PC-9 (cell line): ENCODE measurements around the gene TMEM59L. TPM values are rescaled to one million over a fixed set of nuclear protein-coding genes. Genes with fewer than 3 reads are reported as not detected.

Experiments
- Bru-seq: library from RNA; stranded (reverse); fragments of 400-500 nt; gene quantifications from one replicate; lab custom pipeline; 2021; lab: Mats Ljungman, UMichigan
- BruChase-seq, 2 experiments: library from RNA; stranded (reverse); fragments of 400-500 nt; gene quantifications; one replicate each; lab custom pipeline; 2021; lab: Mats Ljungman, UMichigan
- BruUV-seq: library from RNA; stranded (reverse); fragments of 400-500 nt; replicated peaks from 2 replicates; lab custom pipeline; 2021; lab: Mats Ljungman, UMichigan
- CTCF ChIA-PET: fragments of 300-600 bp; sonication (Branson Sonifier 250); formaldehyde crosslinking; loops from one replicate; lab custom pipeline; 2022; ENCODE audit warnings: antibody characterized with exemption; lab: Charles Lee
- POLR2A ChIA-PET: fragments of 300-600 bp; sonication (Branson Sonifier 250); formaldehyde crosslinking; loops from one replicate; lab custom pipeline; 2022; ENCODE audit warnings: antibody characterized with exemption; ENCODE audit not compliant: unreplicated experiment; lab: Charles Lee
- DNase-seq, 2 experiments: peaks; one replicate each; pipeline versions ENCODE4 v3.0.0 to v3.0.0-alpha.2; 2015 to 2022; ENCODE audit warnings: mixed read lengths in 1 of 2
- H2AFZ ChIP-seq: fragments of 200-600 bp; sonication (generic); 2 replicates; pipeline ENCODE4 v1.8.1; 2017; ENCODE audit warnings: antibody characterized with exemption
- H3F3A ChIP-seq: fragments of 200-600 bp; sonication (generic); 2 replicates; pipeline ENCODE4 v1.8.1; 2017; ENCODE audit warnings: antibody characterized with exemption, mild to moderate bottlenecking, low read depth; ENCODE audit not compliant: insufficient read depth
- H3K27ac ChIP-seq: fragments of 200-600 bp; sonication (generic); 2 replicates; pipeline ENCODE4 v1.6.1; 2016; ENCODE audit warnings: mixed run types
- H3K27me3 ChIP-seq: fragments of 200-600 bp; sonication (generic); 2 replicates; pipeline ENCODE4 v1.6.1; 2016; ENCODE audit warnings: low read depth, mixed run types; ENCODE audit not compliant: insufficient read depth
- H3K36me3 ChIP-seq: fragments of 200-600 bp; sonication (generic); 2 replicates; pipeline ENCODE4 v1.6.1; 2016; ENCODE audit warnings: low read depth, mixed run types
- H3K4me1 ChIP-seq: fragments of 200-600 bp; sonication (generic); replicated peaks from 2 replicates; pipeline ENCODE4 v1.6.1; 2016; ENCODE audit warnings: mixed run types; ENCODE audit not compliant: insufficient read depth
- H3K4me2 ChIP-seq: fragments of 200-600 bp; sonication (generic); 2 replicates; pipeline ENCODE4 v1.6.1; 2017; ENCODE audit warnings: mixed run types
- H3K4me3 ChIP-seq: fragments of 200-600 bp; sonication (generic); 2 replicates; pipeline ENCODE4 v1.6.1; 2016; ENCODE audit warnings: mixed run types
- H3K79me2 ChIP-seq: fragments of 200-600 bp; sonication (generic); 2 replicates; pipeline ENCODE4 v1.6.1; 2017; ENCODE audit warnings: low read depth, mixed run types
- H3K9me2 ChIP-seq: fragments of 200-600 bp; sonication (generic); 2 replicates; pipeline ENCODE4 v1.8.1; 2017; ENCODE audit warnings: mild to moderate bottlenecking; ENCODE audit not compliant: insufficient read depth
- H3K9me3 ChIP-seq: fragments of 200-600 bp; sonication (generic); 2 replicates; pipeline ENCODE4 v1.8.1; 2016; ENCODE audit warnings: low read depth; ENCODE audit not compliant: insufficient read depth
- H4K20me1 ChIP-seq: fragments of 200-600 bp; sonication (generic); 2 replicates; pipeline ENCODE4 v1.8.1; 2017; ENCODE audit not compliant: insufficient read depth
- CTCF ChIP-seq: fragments of 200-600 bp; sonication (generic); conservative IDR thresholded peaks from 2 replicates; pipeline ENCODE4 v1.6.1; 2017; ENCODE audit warnings: mixed run types, antibody characterized with exemption, mild to moderate bottlenecking, moderate library complexity
- EZH2 ChIP-seq: fragments of 200-600 bp; sonication (generic); IDR thresholded peaks from 2 replicates; pipeline ENCODE4 v1.8.0; 2017; ENCODE audit warnings: antibody characterized with exemption, low read depth
- intact Hi-C: fragments of 100-400 bp; cut with micrococcal nuclease; formaldehyde crosslinking; loops from one replicate; pipeline ENCODE4 v1.10.0; 2022; ENCODE audit not compliant: unreplicated experiment
- long read RNA-seq: library from polyadenylated mRNA; stranded (forward); transcript quantifications from one replicate; pipeline ENCODE4 v2.0.0, GENCODE V29; 2022
- total RNA-seq: library from RNA; stranded (reverse); gene quantifications from 2 replicates; pipeline ENCODE4 v1.2.3, GENCODE V29; 2021

The TMEM59L gene
- total RNA-seq: 0.65 and 2.5 TPM in 2 replicates
- Bru-seq, nascent RNA: percentile 13 among the genes with signal in this experiment
- percentile 29 among the genes with signal in this experiment for BruChase-seq, experiment 1, labeled RNA remaining after a 2-hour chase
- BruChase-seq, experiment 2, labeled RNA remaining after a 6-hour chase: percentile 24 among the genes with signal in this experiment
- long read RNA-seq, partial matches to known transcripts: 1 of 2 reads
- long read RNA-seq, other reads (novel, unspliced or antisense): 1 of 2 reads

- Histone ChIP-seq H3K4me2 (no peak within 1 kb of the TSS), H3K9me3 (no peaks in the 10 kb centered on the region), H4K20me1 (no peaks in the 10 kb centered on the region), H3K27me3 (peaks cover 83% of the 10 kb centered on the region), H3K36me3 (no peaks in the 10 kb centered on the region), H3K4me1 (peaks cover 19% of the 10 kb centered on the region), H3K27ac (no peak within 1 kb of the TSS), H3K9me2 (no peaks in the 10 kb centered on the region), H3K4me3 (no peak within 1 kb of the TSS), H3F3A (peaks cover 27% of the 10 kb centered on the region; the same call in 1 of the 2 replicates), H3K79me2 (no peaks in the 10 kb centered on the region), H2AFZ (no peak within 1 kb of the TSS)
- ChIA-PET POLR2A (no interaction called here), CTCF (interaction anchor here (0.5 kb wide), 1 partner anchor 263 kb away, joined by 3 read pairs; no protein-coding TSS in a partner anchor)
- DNase-seq: no peak
- intact Hi-C loops: no loop called here
- BruUV-seq: no TSS peak
- TF ChIP-seq CTCF: no peak
- no peak for TF ChIP-seq EZH2
Measured at GRCh38 chr19:18612772-18613588, at the start of gene TMEM59L. TSS of gene TMEM59L (plus strand) at chr19:18612870. CDS start at chr19:18612959, 89 bp downstream.

GRCh38 chr19:18566953-18567352 lies 45.7 kb upstream of the TMEM59L start:
- DNase-seq: no peak
- peaks cover 8% of the 10 kb centered on the region for H3K4me1 ChIP-seq
- H4K20me1 ChIP-seq: 0 out of 2 replicates have a peak, but pooled peaks cover 3% of the 10 kb centered on the region
- no peaks in the 10 kb centered on the region for H3K9me3 ChIP-seq
- H2AFZ ChIP-seq: no peak overlapping the region
- intact Hi-C loops: no loop called here
- H3K9me2 ChIP-seq: no peaks in the 10 kb centered on the region
- TF ChIP-seq CTCF (no peak), EZH2 (no peak)
- no peak overlapping the region for H3K4me2 ChIP-seq
- CTCF ChIA-PET: no interaction called here
- BruUV-seq: no TSS peak
- no peak overlapping the region for H3K27ac ChIP-seq
- H3F3A ChIP-seq: peaks cover 21% of the 10 kb centered on the region
- H3K27me3 ChIP-seq: no peaks in the 10 kb centered on the region
- POLR2A ChIA-PET: no interaction called here
- H3K4me3 ChIP-seq: no peak overlapping the region
- H3K79me2 ChIP-seq: peaks cover 3% of the 10 kb centered on the region
- H3K36me3 ChIP-seq: peaks cover 25% of the 10 kb centered on the region; the same call in 1 of the 2 replicates

- POLR2A ChIA-PET: no interaction called here
- CTCF ChIA-PET: no interaction called here
Measured at GRCh38 chr19:18568367-18568766, 44.3 kb upstream of the TMEM59L start.

More at GRCh38 chr19:18568367-18568766, 44.3 kb upstream of the TMEM59L start:
- intact Hi-C loops: no loop called here
- H3K4me1 ChIP-seq: peaks cover 15% of the 10 kb centered on the region
- peaks cover 23% of the 10 kb centered on the region for H3K36me3 ChIP-seq
- no peak for DNase-seq
- H3F3A ChIP-seq: peaks cover 34% of the 10 kb centered on the region
- no peak for TF ChIP-seq EZH2
- H3K9me2 ChIP-seq: no peaks in the 10 kb centered on the region
- BruUV-seq: no TSS peak
- H3K27ac ChIP-seq: no peak overlapping the region
- H2AFZ ChIP-seq: no peak overlapping the region
- H3K79me2 ChIP-seq: peaks cover 17% of the 10 kb centered on the region
- H3K9me3 ChIP-seq: no peaks in the 10 kb centered on the region
- no peak overlapping the region for H3K4me3 ChIP-seq
- peaks cover 17% of the 10 kb centered on the region for H4K20me1 ChIP-seq
- no peaks in the 10 kb centered on the region for H3K27me3 ChIP-seq
- H3K4me2 ChIP-seq: no peak overlapping the region
